Gastrocnemius medialis (tissue), 4 donors: ENCODE measurements around the gene RASD1. TPM values are rescaled to one million over a fixed set of nuclear protein-coding genes. Genes with fewer than 3 reads are reported as not detected.
A peak's percentile ranks its signal among the peaks of the same experiment; 100 is the strongest.

Experiments used
- ATAC-seq, 2 donors: fragments of 150-250 bp; one replicate each; pipeline ENCODE4 v1.9.1; 2016
- DNase-seq, 2 donors: peaks; one replicate each; pipeline ENCODE4 v3.0.0-alpha.2; 2019
- H3K27ac ChIP-seq, 4 donors: fragments of 200-600 bp; sonication (generic); 1 replicate in 1 of 4; 2 replicates in 3 of 4; pipeline ENCODE4 v1.5.1; 2016 to 2018; ENCODE audit warnings: mild to moderate bottlenecking in 2 of 4, moderate library complexity in 1 of 4
- H3K27me3 ChIP-seq, 3 donors: fragments of 200-600 bp; sonication (generic) in 2 of 3; 1 replicate in 1 of 3; 2 replicates in 2 of 3; pipeline versions ENCODE4 v1.5.1 to v1.6.0; 2016 to 2019; ENCODE audit warnings: mild to moderate bottlenecking in 1 of 3, moderate library complexity in 1 of 3
- H3K36me3 ChIP-seq, 2 donors: fragments of 200-600 bp; sonication (generic) in 1 of 2; one replicate each; pipeline ENCODE4 v1.5.1; 2017 to 2018
- H3K4me1 ChIP-seq, 2 donors: fragments of 200-600 bp; sonication (generic) in 1 of 2; one replicate each; pipeline ENCODE4 v1.5.1; 2016 to 2017; ENCODE audit warnings: mild to moderate bottlenecking in 2 of 2
- H3K4me3 ChIP-seq, 4 donors: fragments of 200-600 bp; sonication (generic) in 3 of 4; 1 replicate in 1 of 4; 2 replicates in 3 of 4; pipeline ENCODE4 v1.5.1; 2016 to 2019; ENCODE audit warnings: mild to moderate bottlenecking in 2 of 4
- H3K9me3 ChIP-seq, 3 donors: fragments of 200-600 bp; sonication (generic) in 2 of 3; 1 replicate in 1 of 3; 2 replicates in 2 of 3; pipeline ENCODE4 v1.5.1; 2016 to 2019
- CTCF ChIP-seq, 5 experiments: fragments of 450-650 bp in 3 of 5; fragments of 200-600 bp in 2 of 5; sonication (generic) in 2 of 5; IDR thresholded peaks in 4 of 5; conservative IDR thresholded peaks in 1 of 5; 1 replicate in 4 of 5; 2 replicates in 1 of 5; pipeline ENCODE4 v1.5.1; 2016 to 2019; ENCODE audit warnings: antibody characterized with exemption in 5 of 5, mild to moderate bottlenecking in 3 of 5, moderate library complexity in 3 of 5
- POLR2A ChIP-seq, 2 donors: fragments of 450-650 bp; IDR thresholded peaks; one replicate each; pipeline ENCODE4 v1.6.1; 2017; ENCODE audit warnings: antibody characterized with exemption in 2 of 2, mild to moderate bottlenecking in 2 of 2, moderate library complexity in 2 of 2
- in situ Hi-C, 4 donors: fragments of 200-750 bp; cut with MboI; loops; one replicate each; pipeline versions ENCODE4 v1.15.0 to v1.8.0; 2017; ENCODE audit warnings: low sequenced_read_pairs in 4 of 4
- intact Hi-C: fragments of 100-400 bp; cut with DNase I; formaldehyde crosslinking; loops from one replicate; pipeline ENCODE4 v1.15.1; 2023; ENCODE audit warnings: low total_unique reads
- total RNA-seq, 4 donors: library from RNA; depleted of rRNA; stranded (reverse); fragments of >200 nt; gene quantifications; one replicate each; pipeline versions ENCODE4 v1.1.0 to v1.2.3, GENCODE V29; 2016

Gene RASD1
- total RNA-seq, 4 donors from 2014 or later: 61.3 to 264 (median 102) TPM

- no peak overlapping the region for H3K4me3 ChIP-seq
- in situ Hi-C loops (no loop called here), intact Hi-C loops (no loop called here)
- DNase-seq (no peak), ATAC-seq (no peak)
- no peaks in the 10 kb centered on the region for H3K36me3 ChIP-seq
- no peak overlapping the region for H3K27ac ChIP-seq
- no peak for TF ChIP-seq CTCF (IDR thresholded peaks at IDR 0.05 in 4 of 5, conservative IDR thresholded peaks at IDR 0.05 in 1 of 5)
- TF ChIP-seq POLR2A (IDR thresholded peaks at IDR 0.05): no peak
- H3K27me3 ChIP-seq: no peaks in the 10 kb centered on the region
- H3K4me1 ChIP-seq: no peaks in the 10 kb centered on the region
- H3K9me3 ChIP-seq: no peaks in the 10 kb centered on the region
Observed at GRCh38 chr17:17454276-17454675, 41.9 kb downstream of the RASD1 start.

GRCh38 chr17:17453088-17453487 lies 43.1 kb downstream of the RASD1 start:
- no peaks in the 10 kb centered on the region for H3K27me3 ChIP-seq
- no peaks in the 10 kb centered on the region for H3K4me1 ChIP-seq
- in situ Hi-C loops: no loop called here
- TF ChIP-seq POLR2A (IDR thresholded peaks at IDR 0.05): no peak
- no peak for TF ChIP-seq CTCF (IDR thresholded peaks at IDR 0.05 in 4 of 5, conservative IDR thresholded peaks at IDR 0.05 in 1 of 5)
- intact Hi-C loops: no loop called here
- no peak overlapping the region for H3K27ac ChIP-seq
- ATAC-seq (no peak), DNase-seq (no peak)
- H3K4me3 ChIP-seq: no peak overlapping the region
- H3K36me3 ChIP-seq: no peaks in the 10 kb centered on the region
- no peaks in the 10 kb centered on the region for H3K9me3 ChIP-seq

- Histone ChIP-seq H3K27me3 (peaks cover 0 to 7% (median 0%) of the 10 kb centered on the region in 3 donors), H3K27ac (no peak overlapping the region), H3K9me3 (no peaks in the 10 kb centered on the region), H3K36me3 (no peaks in the 10 kb centered on the region), H3K4me3 (no peak overlapping the region), H3K4me1 (peaks cover 7 to 10% of the 10 kb centered on the region in 2 donors)
- in situ Hi-C loops (no loop called here), intact Hi-C loops (loop anchor here (5.0 kb wide), 1 partner anchor 51 kb away; no protein-coding TSS in a partner anchor)
- DNase-seq (no peak), ATAC-seq (no peak)
- TF ChIP-seq POLR2A (IDR thresholded peaks at IDR 0.05) (no peak), CTCF (IDR thresholded peaks at IDR 0.05 in 4 of 5, conservative IDR thresholded peaks at IDR 0.05 in 1 of 5) (no peak)
Observed at GRCh38 chr17:17448723-17449122, 47.5 kb downstream of the RASD1 start.

- no peak for ATAC-seq
- TF ChIP-seq POLR2A (IDR thresholded peaks at IDR 0.05): no peak
- no peak for TF ChIP-seq CTCF (IDR thresholded peaks at IDR 0.05 in 4 of 5, conservative IDR thresholded peaks at IDR 0.05 in 1 of 5)
- no peak for DNase-seq
- in situ Hi-C loops (no loop called here), intact Hi-C loops (loop anchor here (5.0 kb wide), 1 partner anchor 51 kb away; no protein-coding TSS in a partner anchor)
- Histone ChIP-seq H3K4me3 (no peak overlapping the region), H3K36me3 (no peaks in the 10 kb centered on the region), H3K27me3 (peaks cover 0 to 10% (median 0%) of the 10 kb centered on the region in 3 donors), H3K4me1 (peaks cover 7 to 10% of the 10 kb centered on the region in 2 donors), H3K27ac (no peak overlapping the region), H3K9me3 (no peaks in the 10 kb centered on the region)
Observed at GRCh38 chr17:17448076-17448475, 48.1 kb downstream of the RASD1 start.

GRCh38 chr17:17447264-17447663 lies 48.9 kb downstream of the RASD1 start:
- ATAC-seq (no peak), DNase-seq (no peak)
- Histone ChIP-seq H3K9me3 (no peaks in the 10 kb centered on the region), H3K27ac (peak overlapping the region in 1 of 4 donors; percentile 57), H3K27me3 (peaks cover 0 to 10% (median 0%) of the 10 kb centered on the region in 3 donors), H3K4me1 (peaks cover 7 to 10% of the 10 kb centered on the region in 2 donors), H3K4me3 (no peak overlapping the region), H3K36me3 (no peaks in the 10 kb centered on the region)
- TF ChIP-seq CTCF (IDR thresholded peaks at IDR 0.05 in 4 of 5, conservative IDR thresholded peaks at IDR 0.05 in 1 of 5) (no peak), POLR2A (IDR thresholded peaks at IDR 0.05) (no peak)
- intact Hi-C loops: loop anchor here (5.0 kb wide), 1 partner anchor 50 kb away; no protein-coding TSS in a partner anchor
- in situ Hi-C loops: no loop called here
